ENCODE results near the gene INPP4B.

DNA sequence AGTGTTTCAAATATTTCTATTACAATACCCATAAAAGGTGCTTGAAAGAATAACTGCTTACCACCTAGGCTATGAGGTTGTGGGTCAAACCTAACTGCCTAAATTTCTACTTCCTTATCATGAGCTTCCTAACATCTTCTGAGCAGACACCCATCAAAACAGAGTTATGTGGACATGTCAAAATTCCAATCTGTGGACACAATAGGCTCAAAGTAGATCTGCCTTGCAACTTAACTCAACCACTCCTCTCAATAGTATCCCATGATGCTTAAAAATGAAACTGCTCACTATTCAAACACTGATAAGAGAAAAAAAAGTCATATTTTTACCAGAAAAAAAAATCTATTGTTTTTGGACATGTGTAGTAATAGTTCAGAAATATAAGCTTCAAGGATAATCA, 462.7 kb downstream of the INPP4B start:
- TF ChIP-seq, protein P1, sequence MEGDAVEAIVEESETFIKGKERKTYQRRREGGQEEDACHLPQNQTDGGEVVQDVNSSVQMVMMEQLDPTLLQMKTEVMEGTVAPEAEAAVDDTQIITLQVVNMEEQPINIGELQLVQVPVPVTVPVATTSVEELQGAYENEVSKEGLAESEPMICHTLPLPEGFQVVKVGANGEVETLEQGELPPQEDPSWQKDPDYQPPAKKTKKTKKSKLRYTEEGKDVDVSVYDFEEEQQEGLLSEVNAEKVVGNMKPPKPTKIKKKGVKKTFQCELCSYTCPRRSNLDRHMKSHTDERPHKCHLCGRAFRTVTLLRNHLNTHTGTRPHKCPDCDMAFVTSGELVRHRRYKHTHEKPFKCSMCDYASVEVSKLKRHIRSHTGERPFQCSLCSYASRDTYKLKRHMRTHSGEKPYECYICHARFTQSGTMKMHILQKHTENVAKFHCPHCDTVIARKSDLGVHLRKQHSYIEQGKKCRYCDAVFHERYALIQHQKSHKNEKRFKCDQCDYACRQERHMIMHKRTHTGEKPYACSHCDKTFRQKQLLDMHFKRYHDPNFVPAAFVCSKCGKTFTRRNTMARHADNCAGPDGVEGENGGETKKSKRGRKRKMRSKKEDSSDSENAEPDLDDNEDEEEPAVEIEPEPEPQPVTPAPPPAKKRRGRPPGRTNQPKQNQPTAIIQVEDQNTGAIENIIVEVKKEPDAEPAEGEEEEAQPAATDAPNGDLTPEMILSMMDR (IDR thresholded peaks at IDR 0.05), result no peak
- TF ChIP-seq POLR2A (IDR thresholded peaks at IDR 0.05) (no peak), EP300 (IDR thresholded peaks at IDR 0.05) (no peak)

Measured in ovary (tissue), 3 donors.